AG04450 (cell line): ENCODE results near the gene UBE3C. TPM values are rescaled to one million over a fixed set of nuclear protein-coding genes. Genes with fewer than 3 reads are reported as not detected.
"Not testable (repeated sequence)": the region's sequence is repeated elsewhere in the genome, so short reads cannot be mapped to it uniquely, and the experiment has no call there.

Source experiments
- CTCF ChIA-PET: fragments of 300-600, 350-600 bp; formaldehyde crosslinking; extraction: SDS; loops from one replicate; lab custom pipeline; 2022; ENCODE audit warnings: antibody characterized with exemption, inconsistent platforms; lab: Charles Lee
- POLR2A ChIA-PET: fragments of 350-600 bp; formaldehyde crosslinking; extraction: SDS; loops from one replicate; lab custom pipeline; 2021; ENCODE audit warnings: antibody characterized with exemption, inconsistent platforms; lab: Yijun Ruan, JAX
- DNase-seq: peaks from one replicate; pipeline ENCODE4 v3.0.0-alpha.2; 2011; ENCODE audit warnings: low read depth, low spot score
- H3K27ac ChIP-seq: one replicate; pipeline ENCODE4 v1.5.1; 2012; ENCODE audit warnings: low read depth, low read length, control low read depth
- H3K27me3 ChIP-seq: one replicate; pipeline ENCODE4 v1.6.0; 2012; ENCODE audit warnings: low read length; ENCODE audit not compliant: control insufficient read depth, insufficient read depth
- H3K4me3 ChIP-seq: 2 replicates; pipeline ENCODE4 v1.5.1; 2011; ENCODE audit warnings: mild to moderate bottlenecking, low read depth, low read length, control low read depth
- H3K9me3 ChIP-seq: 2 replicates; pipeline ENCODE4 v1.5.1; 2012; ENCODE audit warnings: low read length; ENCODE audit not compliant: control insufficient read depth, insufficient read depth
- polyA plus RNA-seq: library from polyadenylated mRNA; depleted of rRNA; stranded (reverse); fragments of >200 nt; gene quantifications from 2 replicates; pipeline ENCODE4 v1.2.3, GENCODE V29; 2011
- TF ChIP-seq, protein P1 (sequence below): IDR thresholded peaks from 2 replicates; pipeline ENCODE4 v1.5.1; 2011; ENCODE audit warnings: low read depth, low read length, control low read depth, inconsistent platforms

Gene UBE3C
- polyA plus RNA-seq, 1 experiment, result 71.2 TPM

DNA sequence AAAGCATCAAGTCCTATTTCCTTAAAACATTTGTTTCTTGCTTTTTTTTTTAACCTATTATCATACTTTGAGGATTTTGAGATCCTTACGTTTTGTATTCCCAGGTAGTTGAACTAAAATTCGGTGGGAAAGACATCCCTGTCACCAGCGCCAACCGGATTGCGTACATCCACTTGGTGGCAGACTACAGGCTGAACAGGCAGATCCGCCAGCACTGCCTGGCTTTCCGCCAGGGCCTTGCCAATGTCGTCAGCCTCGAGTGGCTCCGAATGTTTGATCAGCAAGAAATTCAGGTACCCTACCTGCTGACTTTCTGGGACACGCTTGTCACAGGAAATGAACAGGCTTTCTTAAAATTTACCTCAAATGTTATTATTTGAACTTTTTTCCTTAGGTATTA lies 115.1 kb downstream of the UBE3C start:
- no peaks in the 10 kb centered on the region for H3K27me3 ChIP-seq
- ChIA-PET CTCF (no interaction called here), POLR2A (no interaction called here)
- H3K9me3 ChIP-seq, result no peaks in the 10 kb centered on the region
- no peak overlapping the region for H3K27ac ChIP-seq
- TF ChIP-seq, protein P1, sequence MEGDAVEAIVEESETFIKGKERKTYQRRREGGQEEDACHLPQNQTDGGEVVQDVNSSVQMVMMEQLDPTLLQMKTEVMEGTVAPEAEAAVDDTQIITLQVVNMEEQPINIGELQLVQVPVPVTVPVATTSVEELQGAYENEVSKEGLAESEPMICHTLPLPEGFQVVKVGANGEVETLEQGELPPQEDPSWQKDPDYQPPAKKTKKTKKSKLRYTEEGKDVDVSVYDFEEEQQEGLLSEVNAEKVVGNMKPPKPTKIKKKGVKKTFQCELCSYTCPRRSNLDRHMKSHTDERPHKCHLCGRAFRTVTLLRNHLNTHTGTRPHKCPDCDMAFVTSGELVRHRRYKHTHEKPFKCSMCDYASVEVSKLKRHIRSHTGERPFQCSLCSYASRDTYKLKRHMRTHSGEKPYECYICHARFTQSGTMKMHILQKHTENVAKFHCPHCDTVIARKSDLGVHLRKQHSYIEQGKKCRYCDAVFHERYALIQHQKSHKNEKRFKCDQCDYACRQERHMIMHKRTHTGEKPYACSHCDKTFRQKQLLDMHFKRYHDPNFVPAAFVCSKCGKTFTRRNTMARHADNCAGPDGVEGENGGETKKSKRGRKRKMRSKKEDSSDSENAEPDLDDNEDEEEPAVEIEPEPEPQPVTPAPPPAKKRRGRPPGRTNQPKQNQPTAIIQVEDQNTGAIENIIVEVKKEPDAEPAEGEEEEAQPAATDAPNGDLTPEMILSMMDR, result no peak
- no peak overlapping the region for H3K4me3 ChIP-seq
- DNase-seq, result no peak

DNA sequence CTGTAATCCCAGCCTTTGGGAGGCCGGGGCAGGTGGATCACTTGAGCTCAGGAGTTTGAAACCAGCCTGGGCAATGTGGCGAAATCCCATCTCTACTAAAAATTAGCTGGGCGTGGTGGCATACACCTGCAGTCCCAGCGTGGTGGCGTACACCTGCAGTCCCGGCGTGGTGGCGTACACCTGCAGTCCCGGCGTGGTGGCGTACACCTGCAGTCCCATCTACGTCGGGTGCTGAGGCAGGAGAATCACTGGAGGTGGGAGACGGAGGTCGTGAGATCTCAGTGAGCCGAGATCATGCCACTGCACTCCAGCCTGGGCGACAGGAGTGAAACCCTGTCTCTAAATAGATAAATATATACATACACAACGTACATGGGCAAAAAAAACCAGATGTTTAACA lies 116.1 kb downstream of the UBE3C start:
- H3K27ac ChIP-seq, DNase-seq, H3K4me3 ChIP-seq, H3K27me3 ChIP-seq, POLR2A ChIA-PET, H3K9me3 ChIP-seq: not testable (repeated sequence)
- CTCF ChIA-PET, result interaction anchor here (2.1 kb wide), 1 partner anchor 19 kb away, joined by 8 read pairs; no protein-coding TSS in a partner anchor

DNA sequence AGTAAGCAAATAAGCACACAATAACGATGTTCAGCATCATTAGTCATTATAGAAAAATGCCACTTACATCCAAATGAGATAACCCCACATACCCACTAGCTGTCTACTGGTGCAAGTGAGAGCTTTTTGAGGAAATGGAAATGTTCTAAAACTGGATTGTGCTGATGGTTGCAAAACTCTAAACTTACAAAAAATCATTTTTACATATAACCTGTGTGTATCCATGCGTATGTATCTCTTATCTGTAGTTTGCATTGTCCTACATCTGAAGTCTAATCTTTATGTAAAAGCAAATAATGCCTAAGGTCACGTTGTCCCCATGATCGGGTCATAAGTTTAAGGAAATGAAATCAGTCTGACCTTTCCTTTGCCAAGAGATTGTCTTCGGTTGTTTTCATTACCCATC lies 116.5 kb downstream of the UBE3C start:
- H3K9me3 ChIP-seq, result no peaks in the 10 kb centered on the region
- no peak overlapping the region for H3K27ac ChIP-seq
- CTCF ChIA-PET, result interaction anchor here (2.1 kb wide), 1 partner anchor 18 kb away, joined by 8 read pairs; no protein-coding TSS in a partner anchor
- no peaks in the 10 kb centered on the region for H3K27me3 ChIP-seq
- TF ChIP-seq, protein P1, result no peak
- POLR2A ChIA-PET, result no interaction called here
- H3K4me3 ChIP-seq, result no peak overlapping the region
- DNase-seq, result no peak

DNA sequence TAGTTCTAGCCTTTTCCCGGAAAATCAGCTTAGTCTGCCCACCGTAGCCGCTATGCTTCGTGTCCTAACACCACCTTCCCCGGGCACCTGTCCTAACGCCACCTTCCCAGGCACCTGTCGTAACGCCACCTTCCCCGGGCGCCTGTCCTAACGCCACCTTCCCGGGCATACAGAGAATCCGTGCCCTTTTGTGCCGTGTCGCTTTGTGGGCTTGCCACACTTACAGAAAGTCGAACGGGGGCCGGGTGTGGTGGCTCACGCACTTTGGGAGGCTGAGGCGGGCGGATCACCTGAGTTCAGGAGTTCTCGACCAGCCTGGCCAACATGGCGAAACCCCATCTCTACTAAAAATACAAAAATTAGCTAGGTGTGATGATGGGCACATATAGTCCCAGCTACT lies 124.4 kb downstream of the UBE3C start:
- no peak overlapping the region for H3K27ac ChIP-seq
- TF ChIP-seq, protein P1, result no peak
- ChIA-PET POLR2A (no interaction called here), CTCF (interaction anchor here (0.7 to 2.9 kb wide), 3 partner anchors 11 to 17 kb away, joined by 3 to 24 read pairs (median 12); no protein-coding TSS in a partner anchor)
- H3K9me3 ChIP-seq, result no peaks in the 10 kb centered on the region; the same call in 1 of the 2 replicates
- DNase-seq, result no peak
- no peaks in the 10 kb centered on the region for H3K27me3 ChIP-seq
- H3K4me3 ChIP-seq, result no peak overlapping the region

DNA sequence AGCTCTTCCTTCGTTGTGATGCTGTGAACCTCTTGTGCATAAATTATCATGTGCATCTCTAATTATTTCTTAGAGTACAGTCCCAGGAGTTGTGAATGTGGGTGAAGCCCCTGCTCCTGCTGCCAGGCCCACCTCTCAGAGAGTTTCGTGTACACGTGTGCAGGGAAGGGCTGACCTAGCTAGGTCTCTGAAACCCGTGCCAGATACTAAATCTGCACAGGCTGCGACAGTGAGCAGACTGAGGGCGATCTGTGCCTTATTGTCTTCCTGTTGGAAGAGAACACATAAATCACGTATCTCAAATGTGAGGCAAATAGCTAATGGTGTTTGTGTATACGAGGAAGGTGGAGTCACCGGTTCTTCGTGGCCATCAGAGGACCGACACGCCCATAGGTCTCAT lies 126.3 kb downstream of the UBE3C start:
- H3K27ac ChIP-seq, result no peak overlapping the region
- POLR2A ChIA-PET, result no interaction called here
- no peaks in the 10 kb centered on the region; the same call in 1 of the 2 replicates for H3K9me3 ChIP-seq
- DNase-seq, result no peak
- TF ChIP-seq, protein P1, result no peak
- CTCF ChIA-PET, result interaction anchor here (0.6 to 1.6 kb wide), 2 partner anchors 9 to 41 kb away, joined by 3 to 11 read pairs; no protein-coding TSS in a partner anchor
- no peaks in the 10 kb centered on the region for H3K27me3 ChIP-seq
- no peak overlapping the region for H3K4me3 ChIP-seq
